Measurements from ENCODE around the gene RNF208.
A peak's percentile ranks its signal among the peaks of the same experiment; 100 is the strongest.
"Not testable (repeated sequence)": the region's sequence is repeated elsewhere in the genome, so short reads cannot be mapped to it uniquely, and the experiment has no call there.

RNF208 gene, protein sequence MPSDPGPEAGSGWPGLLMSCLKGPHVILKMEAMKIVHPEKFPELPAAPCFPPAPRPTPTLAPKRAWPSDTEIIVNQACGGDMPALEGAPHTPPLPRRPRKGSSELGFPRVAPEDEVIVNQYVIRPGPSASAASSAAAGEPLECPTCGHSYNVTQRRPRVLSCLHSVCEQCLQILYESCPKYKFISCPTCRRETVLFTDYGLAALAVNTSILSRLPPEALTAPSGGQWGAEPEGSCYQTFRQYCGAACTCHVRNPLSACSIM

DNA sequence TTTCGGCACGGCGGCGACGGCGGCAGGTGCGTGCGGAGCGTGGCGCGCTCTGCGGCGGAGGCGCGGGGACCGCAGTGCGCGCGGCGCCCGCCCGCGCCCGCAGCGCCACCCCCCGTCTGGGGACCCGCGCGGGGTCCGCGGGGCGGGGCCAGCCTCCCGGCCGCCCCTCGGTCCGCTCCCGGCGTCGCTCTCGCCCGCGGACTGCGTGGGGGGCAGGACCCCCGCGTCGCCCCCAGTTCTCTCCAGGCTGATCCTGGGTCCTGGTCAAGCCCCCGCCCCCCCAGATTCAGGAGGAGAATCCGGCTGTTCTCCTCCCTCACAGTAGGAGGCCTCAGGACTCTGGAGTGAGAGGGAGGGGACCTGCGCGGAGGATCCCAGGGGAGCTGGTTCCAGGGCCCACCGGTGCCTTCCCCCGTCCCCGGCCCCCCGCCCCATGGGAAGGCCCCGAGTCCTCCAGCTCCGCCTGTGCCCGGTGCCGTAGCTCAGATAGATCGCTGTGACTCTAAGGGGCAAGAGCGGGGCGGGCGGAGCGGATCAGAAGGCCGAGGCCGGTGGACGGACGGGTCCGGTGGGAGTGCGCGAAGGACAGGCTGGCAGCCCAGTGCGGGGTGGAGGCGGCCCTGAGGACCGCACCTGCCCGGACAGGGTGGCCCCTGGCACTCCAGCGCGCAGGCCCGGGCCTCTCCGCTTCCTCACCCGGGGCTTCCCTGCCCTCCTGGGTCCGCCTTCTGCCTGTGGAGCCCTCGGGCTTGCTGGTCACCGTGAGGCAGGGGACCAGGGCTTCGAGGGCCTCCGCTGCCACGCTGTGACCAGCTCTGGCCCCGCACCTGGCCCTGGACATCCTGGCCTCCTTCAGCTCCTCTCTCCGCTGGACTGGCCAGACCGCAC lies at the start of gene RNF208:
Gene RNF208, minus strand, starts transcription at position 51 of the 888 bp plus-strand sequence. CDS start 1,028 bp downstream, outside the sequence.
- no peak for DNase-seq

DNA sequence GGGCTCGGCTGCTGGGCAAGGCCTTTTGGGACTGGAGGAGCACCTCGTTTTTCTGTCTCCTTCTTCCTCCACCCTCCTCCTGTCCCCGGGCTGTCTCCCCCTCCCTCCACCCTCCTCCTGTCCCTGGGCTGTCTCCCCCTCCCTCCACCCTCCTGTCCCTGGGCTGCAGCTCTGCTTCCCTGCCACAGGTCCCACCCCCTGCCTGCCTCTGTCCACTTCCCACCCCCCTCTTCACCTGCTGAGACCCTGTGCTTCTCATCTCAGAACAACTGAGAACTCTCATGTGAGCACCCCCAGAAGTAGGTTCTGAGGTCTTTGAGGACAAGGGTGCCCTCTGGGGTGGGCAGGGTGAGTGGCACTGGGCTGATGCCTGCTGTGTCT lies 49.6 kb upstream of the RNF208 start:
- no peak for DNase-seq

DNA sequence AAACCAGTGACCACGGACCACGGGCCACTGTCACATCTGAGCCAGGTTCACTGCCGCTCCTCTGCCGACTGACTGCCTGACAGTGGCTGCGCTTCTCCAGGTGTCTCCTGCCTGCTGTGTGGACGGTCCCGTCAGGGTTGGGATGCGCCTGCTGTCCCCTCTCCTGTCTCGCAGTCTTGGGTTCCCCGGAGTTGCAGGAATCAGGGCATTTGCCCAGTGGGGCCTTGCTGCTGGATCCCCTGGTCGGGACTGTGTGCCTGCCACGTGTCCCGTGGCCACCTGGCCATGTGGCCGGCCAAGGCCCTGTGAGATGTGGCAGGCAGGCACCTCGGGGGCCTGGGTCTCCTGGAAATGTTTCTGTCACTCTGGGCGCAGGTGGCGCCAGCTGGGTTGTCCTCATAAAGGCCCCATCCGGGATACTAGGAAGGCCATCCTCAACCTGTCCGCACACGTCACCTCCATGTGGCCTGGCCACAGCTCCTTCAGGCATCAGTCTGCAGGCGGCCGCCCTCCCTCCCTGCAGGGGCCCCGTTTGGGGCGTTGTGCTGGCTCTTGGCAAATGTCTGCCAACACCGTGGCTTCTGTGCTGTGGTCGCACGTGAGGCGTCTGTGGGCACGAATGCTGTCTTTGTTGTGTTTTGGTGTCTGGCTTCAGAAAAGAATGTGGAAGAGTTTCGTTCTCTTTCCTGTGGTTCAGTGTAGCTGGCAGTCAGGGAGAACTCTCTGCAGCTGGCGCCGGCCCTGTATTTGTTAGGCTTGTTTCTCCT lies 49.1 kb upstream of the RNF208 start:
- DNase-seq = peak; percentile 34

DNA sequence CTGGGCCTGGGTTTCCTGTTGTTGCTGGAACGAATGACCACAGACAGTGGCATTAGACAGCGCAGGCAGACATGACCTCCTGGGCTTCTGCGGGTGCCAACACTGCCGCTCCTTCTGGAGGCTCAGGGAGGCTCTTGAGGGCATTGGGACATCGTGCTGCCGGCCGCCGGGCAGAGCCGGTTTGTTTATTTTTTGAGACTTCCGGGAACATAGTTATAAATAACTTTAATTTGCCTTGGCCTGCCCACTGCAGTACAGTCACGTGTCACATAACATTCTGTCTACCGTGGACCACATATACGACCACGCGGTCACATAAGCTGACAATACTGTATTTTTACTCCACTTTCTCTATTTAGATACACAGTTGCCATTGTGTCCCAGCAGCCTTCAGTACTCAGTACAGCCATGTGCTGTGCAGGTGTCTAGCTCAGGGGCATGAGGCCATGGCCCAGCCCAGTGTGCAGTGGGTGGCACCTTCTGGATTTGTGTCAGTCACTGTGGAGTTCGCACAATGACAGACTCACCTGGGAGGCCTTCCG lies 47.3 kb upstream of the RNF208 start:
- DNase-seq = no peak

DNA sequence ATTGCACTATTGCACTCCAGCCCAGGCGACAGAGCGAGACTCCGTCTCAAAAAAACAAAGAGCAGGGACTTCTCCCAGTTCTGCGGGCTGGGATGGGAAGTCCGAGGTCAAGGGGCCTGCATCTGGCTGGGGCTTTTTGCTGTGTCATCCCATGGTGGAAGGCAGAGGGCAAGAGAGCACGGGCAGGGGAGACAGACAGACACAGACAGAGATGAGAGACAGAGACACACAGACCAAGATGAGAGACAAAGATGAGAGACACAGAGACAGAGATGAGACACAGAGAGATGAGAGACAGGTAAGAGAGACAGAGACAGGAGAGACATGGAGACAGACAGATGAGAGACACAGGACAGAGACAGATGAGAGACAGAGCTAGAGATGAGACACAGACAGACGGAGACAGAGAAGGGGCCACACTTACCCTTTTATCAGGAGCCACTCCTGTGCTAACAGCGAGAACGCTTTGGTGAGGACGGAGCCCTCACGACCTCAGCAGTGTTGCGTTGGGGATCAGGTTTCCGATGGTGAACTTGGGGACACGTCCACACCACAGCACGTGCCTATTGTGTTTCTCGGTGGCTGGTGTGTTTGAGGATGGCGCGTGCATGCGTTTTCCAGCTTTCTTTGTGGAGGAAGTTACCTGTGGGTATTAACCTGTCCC lies 46.6 kb upstream of the RNF208 start:
- no peak for DNase-seq

DNA sequence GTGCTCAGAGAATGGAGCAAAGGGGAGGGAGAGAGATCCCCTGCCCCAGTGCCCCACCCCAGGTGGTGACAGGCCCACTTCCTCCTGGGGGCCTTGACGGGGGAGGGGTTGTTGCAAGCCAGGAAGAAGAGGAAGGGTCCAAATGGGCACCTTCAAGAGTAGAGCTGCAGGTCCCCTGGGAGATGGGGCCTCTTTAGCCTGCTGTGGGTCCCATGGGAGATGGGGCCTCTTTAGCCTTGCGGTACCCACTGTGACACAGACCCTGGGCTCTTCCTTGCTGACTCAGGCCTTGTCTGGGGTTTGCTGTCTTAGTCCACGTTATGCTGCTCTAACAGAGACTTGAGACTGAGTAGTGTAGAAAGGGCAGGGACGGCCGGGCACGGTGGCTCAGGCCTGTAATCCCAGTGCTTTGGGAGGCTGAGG lies 45.9 kb upstream of the RNF208 start:
- no peak for DNase-seq

GRCh38 chr9:137266585-137267453 lies 44.8 kb upstream of the RNF208 start:
- no peak for DNase-seq

DNA sequence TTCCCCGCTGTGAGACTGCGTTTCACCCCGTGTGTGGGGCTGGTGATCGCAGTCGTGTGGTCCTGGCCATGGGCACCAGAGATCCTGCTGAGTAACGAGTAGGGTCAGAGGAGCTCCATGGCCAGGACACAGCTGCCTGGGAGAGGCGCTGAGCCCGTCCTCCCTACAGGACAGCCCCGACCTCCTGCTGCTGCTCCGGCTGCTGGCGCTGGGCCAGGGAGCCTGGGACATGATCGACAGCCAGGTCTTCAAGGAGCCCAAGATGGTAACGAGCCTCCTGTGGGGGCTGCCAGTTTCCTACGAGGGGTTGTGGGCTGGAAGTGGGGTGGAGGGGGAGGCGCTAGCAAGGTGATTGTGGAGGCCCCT lies 44.1 kb upstream of the RNF208 start:
- no peak for DNase-seq

DNA sequence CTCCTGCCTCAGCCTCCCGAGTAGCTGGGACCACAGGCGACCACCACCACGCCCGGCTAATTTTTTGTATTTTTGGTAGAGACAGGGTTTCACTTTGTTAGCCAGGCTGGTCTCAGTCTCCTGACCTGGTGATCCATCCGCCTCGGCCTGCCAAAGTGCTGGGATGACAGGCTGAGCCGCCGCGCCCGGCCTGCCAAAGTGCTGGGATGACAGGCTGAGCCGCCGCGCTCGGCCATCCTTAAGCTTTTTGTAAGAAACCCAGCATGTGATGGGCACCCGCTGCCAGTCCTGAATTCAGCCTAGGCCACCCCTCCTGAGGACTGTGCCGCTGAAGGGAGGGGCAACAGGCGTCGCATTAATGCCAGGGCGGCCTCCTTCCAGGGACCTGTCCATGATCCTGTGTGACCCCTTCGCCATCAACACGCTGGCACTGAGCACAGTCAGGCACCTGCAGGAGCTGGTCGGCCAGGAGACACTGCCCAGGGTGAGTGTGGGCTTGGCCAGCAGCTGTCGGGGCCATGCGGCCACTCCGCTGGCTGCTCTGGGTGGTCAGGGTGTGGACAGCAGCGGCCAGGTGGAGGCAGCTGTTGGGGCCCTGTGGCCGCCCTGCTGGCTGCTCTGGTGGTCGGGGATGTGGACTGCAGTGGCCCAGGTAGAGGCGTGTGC lies 43.6 kb upstream of the RNF208 start:
- DNase-seq = no peak

DNA sequence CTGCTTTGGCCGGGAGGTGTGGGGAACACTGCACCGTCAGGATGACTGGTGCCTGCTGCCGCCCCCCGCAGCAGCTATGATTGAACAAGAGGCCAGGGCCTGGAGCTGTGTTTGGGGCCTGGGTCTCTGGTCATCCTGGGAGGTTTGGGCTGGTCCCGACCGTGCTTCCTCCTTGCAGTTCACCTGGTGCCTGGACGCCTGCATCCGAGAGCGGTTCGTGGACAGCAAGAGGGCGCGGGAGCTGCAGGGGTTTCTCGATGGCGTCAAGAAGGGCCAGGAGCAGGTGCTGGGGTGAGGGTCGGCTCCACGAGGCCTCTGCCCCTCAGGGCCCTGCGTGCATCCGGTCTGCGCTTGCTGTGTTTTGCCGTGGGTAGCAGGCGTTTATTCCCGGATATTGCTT lies 42.0 kb upstream of the RNF208 start:
- no peak for DNase-seq

GRCh38 chr9:137263506-137263905 lies 41.5 kb upstream of the RNF208 start:
- DNase-seq = no peak

DNA sequence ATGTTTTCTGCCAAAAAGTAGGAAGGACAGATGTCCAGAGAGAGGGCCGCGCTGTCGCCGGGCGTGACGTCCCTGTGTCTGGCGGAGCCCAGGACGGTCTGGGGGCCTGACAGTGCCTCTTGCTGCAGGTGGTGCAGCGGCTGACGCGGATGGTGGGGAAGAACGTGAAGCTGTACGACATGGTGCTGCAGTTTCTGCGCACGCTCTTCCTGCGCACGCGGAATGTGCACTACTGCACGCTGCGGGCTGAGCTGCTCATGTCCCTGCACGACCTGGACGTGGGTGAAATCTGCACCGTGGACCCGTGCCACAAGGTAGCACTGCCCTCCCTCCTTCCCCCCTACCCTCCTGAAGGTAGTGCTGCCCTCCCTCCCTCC lies 40.9 kb upstream of the RNF208 start:
- DNase-seq = no peak

GRCh38 chr9:137262173-137262908 lies 40.3 kb upstream of the RNF208 start:
- not testable (repeated sequence) for DNase-seq

DNA sequence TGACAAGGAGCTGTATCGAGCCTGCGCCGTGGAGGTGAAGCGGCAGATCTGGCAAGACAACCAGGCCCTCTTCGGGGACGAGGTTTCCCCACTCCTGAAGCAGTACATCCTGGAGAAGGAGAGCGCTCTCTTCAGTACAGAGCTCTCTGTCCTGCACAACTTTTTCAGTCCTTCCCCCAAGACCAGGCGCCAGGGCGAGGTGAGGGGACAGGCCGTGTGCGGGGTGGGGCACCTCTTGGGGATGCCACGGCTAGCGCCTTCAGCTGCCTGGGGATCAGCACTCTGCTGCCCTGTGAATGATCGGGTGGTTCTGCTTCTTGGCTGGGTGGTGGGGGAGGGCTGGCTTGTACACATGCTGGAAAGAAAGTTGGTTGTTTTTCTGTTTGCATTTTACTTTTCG lies 34.8 kb upstream of the RNF208 start:
- no peak for DNase-seq

DNA sequence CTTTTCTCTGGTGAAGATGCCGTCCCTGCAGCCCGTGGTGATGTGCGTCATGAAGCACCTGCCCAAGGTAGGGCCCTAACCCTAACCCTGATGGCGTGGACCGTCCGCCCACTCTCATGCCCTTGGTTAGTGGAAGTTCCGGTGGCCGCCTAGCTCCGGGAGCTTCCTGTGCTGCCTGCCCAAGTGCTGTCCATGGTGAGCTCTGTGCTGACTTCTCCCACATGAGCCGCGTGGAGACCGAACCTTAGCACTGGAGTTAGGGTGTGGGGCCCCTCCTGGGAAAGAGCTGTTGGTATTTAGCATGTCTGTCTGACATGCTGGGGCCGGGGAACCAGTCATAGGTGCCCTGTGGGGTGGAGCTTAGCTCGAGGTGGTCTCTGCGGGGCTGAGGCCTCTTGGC lies 34.3 kb upstream of the RNF208 start:
- DNase-seq = no peak

DNA sequence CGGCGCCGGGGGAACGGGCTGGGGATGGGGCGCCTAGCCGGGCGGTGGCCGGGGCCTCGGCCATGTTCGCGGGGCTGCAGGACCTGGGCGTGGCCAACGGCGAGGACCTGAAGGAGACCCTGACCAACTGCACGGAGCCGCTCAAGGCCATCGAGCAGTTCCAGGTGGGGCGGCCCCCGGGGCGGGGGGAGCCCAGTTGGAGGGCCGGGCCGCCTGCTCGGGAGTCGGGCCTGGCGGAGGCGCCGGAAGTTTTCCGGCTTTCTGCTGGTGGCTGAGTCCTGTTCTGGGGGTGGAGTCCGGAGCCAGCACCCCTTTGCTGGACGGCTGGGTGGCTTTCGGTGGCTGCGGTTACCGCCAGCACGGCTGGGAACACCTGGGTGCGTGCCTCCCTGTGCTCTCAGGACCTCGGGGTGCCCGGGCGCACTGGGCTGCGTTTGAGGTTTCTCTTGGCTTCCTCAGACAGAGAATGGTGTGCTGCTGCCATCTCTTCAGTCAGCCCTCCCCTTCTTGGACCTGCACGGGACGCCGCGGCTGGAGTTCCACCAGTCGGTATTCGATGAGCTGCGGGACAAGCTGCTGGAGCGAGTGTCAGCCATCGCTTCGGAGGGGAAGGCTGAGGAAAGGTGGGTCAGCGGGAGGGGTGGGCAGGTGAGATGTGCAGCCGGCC lies 33.5 kb upstream of the RNF208 start:
- DNase-seq = peak; percentile 55

GRCh38 chr9:137254624-137255447 lies 32.8 kb upstream of the RNF208 start, which contains the start of gene NELFB:
TSS of gene NELFB (plus strand) at chr9:137255327.
- DNase-seq = peak; percentile 97

DNA sequence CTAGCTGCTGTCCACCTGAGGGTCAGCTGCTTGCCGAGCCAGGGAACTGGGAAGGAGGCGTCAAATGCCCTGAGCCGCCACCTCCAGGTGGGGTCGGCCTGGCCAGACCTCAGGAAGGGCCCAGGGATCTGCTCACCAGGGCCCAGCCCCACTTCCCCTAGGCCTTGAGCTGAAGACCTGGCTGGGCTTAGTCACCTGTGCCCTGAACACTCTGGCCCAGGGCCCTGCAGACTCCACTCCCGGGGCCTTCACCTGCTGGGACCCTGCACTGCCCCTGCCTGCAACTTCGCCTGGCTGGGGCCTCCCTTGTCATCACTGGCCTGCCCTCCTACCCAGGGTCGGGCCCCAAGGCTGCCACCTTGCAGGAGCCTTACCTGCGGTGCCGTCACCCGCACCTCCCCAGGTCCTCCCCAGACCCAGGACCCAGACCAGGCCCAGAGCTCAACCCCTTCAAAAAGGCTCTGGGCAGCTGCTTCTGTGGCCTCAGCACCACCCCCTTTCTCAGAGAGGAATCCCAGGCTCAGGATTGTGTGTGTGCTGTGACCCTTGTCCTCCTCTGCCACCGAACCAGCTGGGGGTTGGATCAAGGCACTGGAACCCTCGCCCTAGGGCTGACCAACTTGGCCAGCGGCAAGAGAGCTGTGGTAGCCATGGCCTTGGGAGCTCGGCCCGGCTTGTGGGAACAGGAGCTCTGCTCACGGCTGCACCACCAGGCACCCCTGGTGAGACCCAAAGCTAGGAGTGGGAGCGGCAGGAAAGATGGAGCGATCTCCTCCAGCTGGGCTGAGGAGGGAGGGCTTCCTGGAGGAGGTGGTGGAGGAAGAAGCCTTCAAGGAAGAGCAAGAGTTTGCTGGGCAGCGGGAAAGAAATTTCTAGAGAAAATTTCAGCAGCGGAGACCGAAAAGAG lies 31.9 kb upstream of the RNF208 start:
- DNase-seq = no peak

All from stimulated activated CD4-positive, alpha-beta T cell treated with anti-CD3 and anti-CD28 coated beads, Interleukin-15, amount 100 ng/mL, for 24 hours (primary cell).